DOHH2 (cell line): ENCODE results near the gene CNPY3.
"Not testable (repeated sequence)": the region's sequence is repeated elsewhere in the genome, so short reads cannot be mapped to it uniquely, and the experiment has no call there.

Experiments used
- H3F3A ChIP-seq: fragments of 200-600 bp; sonication (generic), shearing (Covaris generic); 2 replicates; pipeline ENCODE4 v1.6.0; 2016; ENCODE audit warnings: antibody characterized with exemption, mild to moderate bottlenecking; ENCODE audit not compliant: control insufficient read depth, insufficient read depth
- H3K27ac ChIP-seq: fragments of 200-600 bp; sonication (generic); 2 replicates; pipeline ENCODE4 v1.5.1; 2014; ENCODE audit warnings: low read depth, mild to moderate bottlenecking, low read length, moderate library complexity
- H3K27me3 ChIP-seq: fragments of 200-600 bp; sonication (generic); 2 replicates; pipeline ENCODE4 v1.6.1; 2014; ENCODE audit warnings: mild to moderate bottlenecking, low read length, mixed read lengths; ENCODE audit not compliant: control insufficient read depth
- H3K36me3 ChIP-seq: fragments of 200-600 bp; sonication (generic); 2 replicates; pipeline ENCODE4 v1.6.1; 2014; ENCODE audit warnings: mild to moderate bottlenecking, low read length, moderate library complexity, mixed read lengths; ENCODE audit not compliant: control insufficient read depth
- H3K4me1 ChIP-seq: fragments of 200-600 bp; sonication (generic); 2 replicates; pipeline ENCODE4 v1.6.1; 2014; ENCODE audit warnings: mild to moderate bottlenecking, low read length, mixed read lengths; ENCODE audit not compliant: control insufficient read depth
- H3K4me2 ChIP-seq: fragments of 200-600 bp; sonication (generic); 2 replicates; pipeline ENCODE4 v1.6.0; 2014; ENCODE audit warnings: mild to moderate bottlenecking, low read length, moderate library complexity
- H3K4me3 ChIP-seq: fragments of 200-600 bp; sonication (generic); 2 replicates; pipeline ENCODE4 v1.5.1; 2014; ENCODE audit warnings: mild to moderate bottlenecking, low read length, mixed read lengths
- H3K79me2 ChIP-seq: fragments of 200-600 bp; sonication (generic); 2 replicates; pipeline ENCODE4 v1.6.1; 2014; ENCODE audit warnings: mild to moderate bottlenecking, low read length, mixed read lengths; ENCODE audit not compliant: control insufficient read depth
- H3K9me2 ChIP-seq: fragments of 200-600 bp; sonication (generic); replicated peaks from 2 replicates; pipeline ENCODE4 v1.6.1; 2014; ENCODE audit warnings: mild to moderate bottlenecking, low read length, mixed read lengths; ENCODE audit not compliant: control insufficient read depth
- H3K9me3 ChIP-seq: fragments of 200-600 bp; sonication (generic); 2 replicates; pipeline ENCODE4 v1.6.1; 2014; ENCODE audit warnings: antibody characterized with exemption, low read length, mixed read lengths; ENCODE audit not compliant: control insufficient read depth, insufficient read depth
- H4K20me1 ChIP-seq: fragments of 200-600 bp; sonication (generic); 2 replicates; pipeline ENCODE4 v1.6.0; 2014; ENCODE audit warnings: low read depth, mild to moderate bottlenecking, antibody characterized with exemption, low read length, moderate library complexity; ENCODE audit not compliant: control insufficient read depth, insufficient read depth
- CTCF ChIP-seq: fragments of 200-600 bp; sonication (generic); IDR thresholded peaks from one replicate; pipeline ENCODE4 v1.5.1; 2014; ENCODE audit warnings: antibody characterized with exemption, mild to moderate bottlenecking, low read depth, low read length; ENCODE audit not compliant: poor library complexity, severe bottlenecking
- EZH2phosphoT487 ChIP-seq: fragments of 200-600 bp; sonication (generic); IDR thresholded peaks from 2 replicates; pipeline ENCODE4 v1.6.1; 2017; ENCODE audit warnings: borderline replicate concordance, mild to moderate bottlenecking, antibody characterized with exemption, low read length, moderate library complexity, mixed read lengths

Gene CNPY3

GRCh38 chr6:42901538-42901957 is 27.7 kb upstream of the CNPY3 start:
- Histone ChIP-seq H3F3A (no peaks in the 10 kb centered on the region), H4K20me1 (no peaks in the 10 kb centered on the region), H3K27ac (no peak overlapping the region), H3K9me3 (no peaks in the 10 kb centered on the region), H3K79me2 (no peaks in the 10 kb centered on the region), H3K9me2 (no peaks in the 10 kb centered on the region), H3K4me3 (no peak overlapping the region), H3K4me1 (peaks cover 15% of the 10 kb centered on the region), H3K4me2 (peak overlapping the region; percentile 33), H3K27me3 (peaks cover 5% of the 10 kb centered on the region; the same call in 1 of the 2 replicates), H3K36me3 (no peaks in the 10 kb centered on the region)
- TF ChIP-seq EZH2phosphoT487 (no peak), CTCF (peak; percentile 84)

DNA sequence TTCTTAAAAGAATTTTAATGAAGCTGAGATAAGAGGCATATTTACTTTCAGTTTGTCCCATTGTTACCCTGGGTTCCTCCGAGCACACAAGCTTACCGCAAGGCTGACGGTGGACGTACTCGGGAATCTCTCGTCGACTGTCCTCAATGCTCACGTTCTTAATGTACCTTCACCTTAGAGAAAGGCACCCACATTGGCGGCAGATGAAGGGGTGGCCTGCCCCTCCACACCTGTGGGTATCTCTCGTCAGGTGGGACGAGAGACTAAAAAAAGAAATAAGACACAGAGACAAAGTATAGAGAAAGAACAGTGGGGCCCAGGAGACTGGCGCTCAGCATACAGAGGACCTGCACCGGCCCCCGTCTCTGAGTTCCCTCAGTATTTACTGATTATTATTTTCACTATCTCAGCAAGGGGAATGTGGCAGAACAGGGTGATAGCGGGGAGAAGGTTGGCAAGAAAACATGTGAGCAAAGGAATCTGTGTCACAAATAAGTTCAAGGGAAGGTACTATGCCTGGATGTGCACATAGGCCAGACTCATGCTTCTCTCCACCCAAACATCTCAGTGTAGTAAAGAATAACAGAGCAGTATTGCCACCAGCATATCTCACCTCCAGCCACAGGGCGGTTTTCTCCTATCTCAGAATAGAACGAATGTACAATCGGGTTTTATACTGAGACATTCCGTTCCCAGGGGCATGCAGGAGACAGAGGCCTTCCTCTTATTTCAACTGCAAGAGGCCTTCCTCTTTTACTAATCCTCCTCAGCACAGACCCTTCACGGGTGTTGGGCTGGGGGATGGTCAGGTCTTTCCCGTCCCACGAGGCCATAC is 26.6 kb upstream of the CNPY3 start:
- H3K4me3 ChIP-seq, H3F3A ChIP-seq, H3K27ac ChIP-seq, H3K9me3 ChIP-seq, H3K4me2 ChIP-seq, H3K36me3 ChIP-seq, H3K27me3 ChIP-seq, H4K20me1 ChIP-seq, H3K79me2 ChIP-seq, H3K9me2 ChIP-seq: not testable (repeated sequence)
- peaks cover 15% of the 10 kb centered on the region for H3K4me1 ChIP-seq

DNA sequence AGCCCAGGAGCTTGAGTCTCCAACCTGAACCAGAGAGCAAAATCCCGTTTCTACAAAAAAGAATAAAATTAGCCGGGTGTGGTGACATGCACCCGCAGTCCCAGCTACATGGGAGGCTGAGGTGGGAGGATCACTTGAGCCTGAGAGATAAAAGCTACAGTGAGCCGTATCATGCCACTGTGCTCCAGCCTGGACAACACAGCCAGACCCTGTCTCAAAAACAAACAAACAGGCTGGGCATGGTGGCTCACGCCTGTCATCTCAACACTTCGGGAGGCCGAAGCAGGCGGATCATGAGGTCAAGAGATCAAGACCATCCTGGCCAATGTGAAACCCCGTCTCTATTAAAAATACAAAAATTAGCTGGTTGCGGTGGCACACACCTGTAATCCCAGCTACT is 24.8 kb upstream of the CNPY3 start:
- H3K9me3 ChIP-seq, result no peaks in the 10 kb centered on the region
- no peaks in the 10 kb centered on the region for H3K36me3 ChIP-seq
- H3K9me2 ChIP-seq, result no peaks in the 10 kb centered on the region
- peaks cover 12% of the 10 kb centered on the region for H3K4me1 ChIP-seq
- no peak overlapping the region for H3K27ac ChIP-seq
- TF ChIP-seq CTCF (no peak), EZH2phosphoT487 (no peak)
- H3K79me2 ChIP-seq, result no peaks in the 10 kb centered on the region
- H3K4me3 ChIP-seq, result no peak overlapping the region
- H3K4me2 ChIP-seq, result no peak overlapping the region
- no peaks in the 10 kb centered on the region for H3F3A ChIP-seq
- H3K27me3 ChIP-seq, result peaks cover 5% of the 10 kb centered on the region; the same call in 1 of the 2 replicates
- no peaks in the 10 kb centered on the region for H4K20me1 ChIP-seq

GRCh38 chr6:42907336-42907735 is 21.9 kb upstream of the CNPY3 start:
- Histone ChIP-seq H3K9me2 (no peaks in the 10 kb centered on the region), H3K27ac (no peak overlapping the region), H3K4me1 (peaks cover 5% of the 10 kb centered on the region; the same call in 1 of the 2 replicates), H3K4me3 (no peak overlapping the region), H4K20me1 (no peaks in the 10 kb centered on the region), H3K79me2 (no peaks in the 10 kb centered on the region), H3F3A (no peaks in the 10 kb centered on the region), H3K4me2 (no peak overlapping the region), H3K9me3 (no peaks in the 10 kb centered on the region), H3K27me3 (no peaks in the 10 kb centered on the region), H3K36me3 (no peaks in the 10 kb centered on the region)
- no peak for TF ChIP-seq EZH2phosphoT487
- no peak for TF ChIP-seq CTCF
